T-helper 1 cell (primary cell): ENCODE measurements around the gene S100PBP.
"Not testable (repeated sequence)": the region's sequence is repeated elsewhere in the genome, so short reads cannot be mapped to it uniquely, and the experiment has no call there.

ENCODE experiments used
- DNase-seq, 5 donors: peaks; one replicate each; pipeline ENCODE4 v3.0.0-alpha.2; 2012 to 2020

Gene S100PBP

GRCh38 chr1:32786856-32787255 lies 30.6 kb upstream of the S100PBP start:
- DNase-seq: peak in 1 of 5 donors; percentile 27

DNA sequence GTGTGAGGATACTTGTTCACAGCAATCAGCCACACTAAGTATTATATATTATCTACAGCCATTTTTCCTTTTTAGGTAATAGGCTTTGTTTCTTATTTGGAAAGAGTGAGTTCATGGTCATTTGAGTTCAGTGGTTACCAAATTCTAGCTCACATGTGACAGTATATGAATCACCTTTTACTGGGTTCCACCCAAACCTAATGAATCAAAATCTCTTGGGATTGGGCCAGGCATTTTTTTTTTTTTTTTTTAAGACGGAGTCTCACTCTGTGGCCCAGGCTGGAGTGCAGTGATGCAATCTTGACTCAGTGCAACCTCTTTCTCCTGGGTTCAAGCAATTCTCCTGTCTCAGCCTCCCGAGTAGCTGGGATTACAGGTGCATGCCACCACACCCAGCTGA lies 28.1 kb upstream of the S100PBP start:
- DNase-seq: not testable (repeated sequence)

DNA sequence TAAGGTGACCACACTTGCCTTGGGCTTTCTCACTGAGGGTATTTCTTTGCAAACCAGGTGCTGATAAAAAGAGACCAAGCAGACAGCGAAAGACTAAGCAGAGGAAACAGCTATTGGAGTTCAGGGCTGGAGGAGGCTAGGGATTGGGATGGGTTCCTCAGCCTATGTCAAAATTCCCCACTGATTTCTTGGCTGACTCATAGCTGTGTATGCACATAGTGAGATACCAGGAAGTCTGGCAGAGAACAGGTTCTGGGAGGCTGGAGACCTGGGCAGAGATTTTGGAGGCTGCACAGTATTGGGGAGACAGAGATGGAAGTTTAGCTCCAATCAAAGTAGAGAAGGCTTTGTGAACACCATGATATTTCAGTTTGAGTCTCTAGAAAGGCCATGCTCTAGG lies 25.6 kb upstream of the S100PBP start:
- DNase-seq: no peak

- DNase-seq: not testable (repeated sequence)
Observed at GRCh38 chr1:32795763-32796162, 21.7 kb upstream of the S100PBP start.

DNA sequence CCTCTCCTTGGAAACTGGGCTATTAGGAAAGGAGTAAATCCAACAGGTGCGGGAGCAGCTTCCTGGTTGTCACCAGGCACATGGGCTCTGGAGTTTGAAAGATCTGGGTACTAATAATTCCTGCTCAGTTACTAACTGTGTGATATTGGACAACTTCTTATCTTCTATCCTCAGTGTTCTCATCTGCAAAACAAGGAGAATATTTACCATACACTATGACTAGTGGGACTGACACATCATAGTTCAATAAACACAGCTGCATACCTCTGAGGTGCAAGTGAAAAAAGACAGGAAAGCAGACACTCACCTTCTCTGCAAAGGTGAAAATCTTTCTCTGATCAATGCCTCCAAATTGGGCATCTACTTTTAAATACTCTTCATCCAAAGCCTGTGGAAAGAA lies 20.0 kb upstream of the S100PBP start:
- no peak for DNase-seq

DNA sequence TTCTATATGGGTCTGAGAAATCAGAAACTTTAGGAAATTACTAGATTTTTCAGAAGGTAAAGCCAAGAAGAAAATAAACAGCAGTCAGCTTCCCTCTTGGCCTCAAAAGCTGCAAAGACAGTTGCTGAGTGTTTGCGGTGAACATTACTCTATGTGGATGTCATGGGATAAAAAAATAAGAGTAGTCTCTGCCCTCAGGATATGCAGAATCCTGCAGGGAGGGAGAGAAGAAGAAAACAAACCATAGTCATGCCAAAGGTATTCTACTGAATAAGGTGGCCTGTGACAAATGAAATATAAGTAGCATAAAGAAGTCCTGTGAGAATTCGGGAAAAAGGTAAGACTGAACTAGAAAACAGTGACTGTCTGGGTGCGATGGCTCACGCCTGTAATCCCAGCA lies 19.3 kb upstream of the S100PBP start:
- DNase-seq: no peak

DNA sequence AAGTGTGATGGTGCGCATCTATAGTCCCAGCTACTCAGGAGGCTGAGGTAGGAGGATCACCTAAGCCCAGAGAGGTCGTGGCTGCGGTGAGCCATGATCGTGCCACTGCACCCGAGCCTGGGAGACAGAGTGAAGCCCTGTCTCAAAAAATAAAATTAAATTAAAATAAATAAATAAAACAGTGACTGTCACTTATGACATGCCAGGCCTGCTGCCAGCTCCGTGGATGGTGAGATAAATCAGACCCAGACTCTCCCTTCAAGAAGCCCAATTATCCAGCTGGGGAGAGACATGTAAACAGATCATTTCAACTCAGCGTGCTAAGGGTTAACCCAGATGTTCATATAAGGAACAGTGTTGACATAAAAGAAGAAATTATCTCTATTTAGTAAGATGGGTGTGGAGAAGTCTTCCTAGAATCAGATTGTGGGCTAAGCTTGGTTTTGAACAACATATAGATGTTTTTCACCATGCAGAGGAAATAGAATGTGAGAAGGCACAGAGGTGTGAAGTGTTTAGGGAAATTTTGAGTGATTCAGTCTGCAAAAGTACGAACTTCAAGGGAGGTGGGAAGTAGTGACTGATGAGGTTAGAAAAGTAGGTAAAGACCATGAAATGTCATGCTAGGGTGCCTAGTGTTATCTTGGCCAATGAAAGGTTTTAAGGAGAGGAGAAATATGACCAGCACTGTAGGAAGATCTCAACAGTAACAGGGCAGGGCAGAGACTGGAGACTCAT lies 18.6 kb upstream of the S100PBP start:
- DNase-seq: peak in 1 of 5 donors; percentile 83

GRCh38 chr1:32801096-32801715 lies 16.2 kb upstream of the S100PBP start:
- DNase-seq: peak in 3 of 5 donors; percentile 18 to 55 (median 28)

GRCh38 chr1:32804460-32804859 lies 13.0 kb upstream of the S100PBP start:
- DNase-seq: not testable (repeated sequence)

DNA sequence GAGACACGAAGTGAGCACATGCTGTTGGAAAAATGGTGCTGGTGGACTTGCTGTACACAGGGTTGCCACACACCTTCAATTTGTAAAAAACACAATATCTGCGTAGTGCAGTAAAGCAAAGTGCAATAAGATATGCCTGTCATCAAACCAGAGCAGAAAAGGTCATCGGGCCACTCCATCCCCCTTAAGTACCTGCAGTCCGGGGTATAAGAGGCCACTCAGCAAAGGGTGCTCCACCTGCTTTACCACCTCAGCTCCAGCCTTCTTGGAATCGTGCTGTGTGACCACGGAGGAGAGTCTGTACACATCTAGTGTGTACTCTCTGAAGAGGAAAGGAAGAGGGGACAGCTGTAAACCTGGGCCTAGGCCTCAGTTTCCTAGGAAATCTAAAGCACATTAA lies 11.2 kb upstream of the S100PBP start:
- DNase-seq: no peak

DNA sequence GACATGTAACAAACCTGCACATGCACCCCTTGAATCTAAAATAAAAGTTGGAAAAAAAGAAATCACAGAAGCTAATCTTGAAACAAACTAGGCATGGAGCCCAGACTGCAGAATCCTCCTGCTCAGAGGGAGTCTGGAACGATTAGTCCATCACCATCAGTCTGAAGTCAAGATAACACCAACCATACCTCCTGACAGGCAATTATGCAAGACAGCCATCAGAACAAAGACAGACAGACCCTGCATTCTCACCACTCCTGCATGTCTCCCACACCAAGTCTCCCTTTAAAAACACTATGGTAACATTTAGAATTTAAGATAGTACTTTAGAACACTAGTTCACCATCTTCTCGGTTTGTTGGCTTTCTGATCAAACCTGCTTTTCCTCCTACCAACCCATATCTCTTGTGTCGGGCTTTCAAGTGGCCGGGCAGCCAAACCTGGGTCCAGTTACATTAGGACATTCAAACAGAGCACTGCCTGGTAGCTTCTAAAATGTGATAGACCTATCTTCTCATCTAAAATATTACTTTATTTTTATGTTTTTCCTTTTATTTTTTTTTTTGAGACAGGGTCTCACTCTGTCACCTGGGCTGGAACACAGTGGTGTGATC lies 10.4 kb upstream of the S100PBP start:
- no peak for DNase-seq

- no peak for DNase-seq
Observed at GRCh38 chr1:32808580-32808979, 8.9 kb upstream of the S100PBP start.

GRCh38 chr1:32810358-32810757 lies 7.1 kb upstream of the S100PBP start:
- no peak for DNase-seq

DNA sequence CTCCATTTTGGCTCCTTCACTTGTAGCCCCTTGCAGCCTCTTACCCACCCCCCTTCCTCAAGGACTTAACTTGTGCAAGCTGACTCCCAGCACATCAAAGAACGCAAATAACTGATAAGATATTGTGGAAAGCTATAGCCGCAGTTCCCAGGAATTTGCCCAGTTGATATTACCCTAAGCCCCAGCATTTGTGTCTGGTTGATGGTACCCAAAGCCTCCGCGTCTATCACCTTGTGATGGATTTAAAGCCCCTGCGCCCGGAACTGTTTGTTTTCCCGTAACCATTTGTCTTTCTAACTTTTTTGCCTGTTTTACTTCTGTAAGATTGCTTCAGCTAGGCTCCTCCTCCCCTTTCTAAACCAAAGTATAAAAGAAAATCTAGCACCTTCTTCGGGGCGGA lies 6.2 kb upstream of the S100PBP start:
- no peak for DNase-seq

DNA sequence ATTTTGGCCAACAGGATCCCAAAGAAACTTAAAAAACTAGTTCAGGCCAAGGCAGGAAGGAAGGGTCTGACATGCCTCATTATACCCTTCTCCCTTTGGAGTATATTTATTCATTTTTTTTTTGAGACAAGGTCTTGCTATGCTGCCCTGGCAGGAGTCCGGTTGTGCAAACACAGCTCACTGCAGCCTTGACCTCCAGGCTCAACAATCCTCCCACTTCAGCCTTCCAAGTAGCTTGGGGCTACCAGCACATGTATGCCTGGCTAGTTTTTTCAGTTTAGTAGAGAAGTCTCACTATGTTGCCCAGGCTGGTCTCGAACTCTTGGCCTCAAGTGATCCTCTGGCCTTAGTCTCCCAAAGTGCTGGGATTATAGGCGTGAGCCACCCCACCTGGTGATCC lies 5.5 kb upstream of the S100PBP start:
- no peak for DNase-seq

- no peak for DNase-seq
Observed at GRCh38 chr1:32813941-32814739, 3.3 kb upstream of the S100PBP start.

DNA sequence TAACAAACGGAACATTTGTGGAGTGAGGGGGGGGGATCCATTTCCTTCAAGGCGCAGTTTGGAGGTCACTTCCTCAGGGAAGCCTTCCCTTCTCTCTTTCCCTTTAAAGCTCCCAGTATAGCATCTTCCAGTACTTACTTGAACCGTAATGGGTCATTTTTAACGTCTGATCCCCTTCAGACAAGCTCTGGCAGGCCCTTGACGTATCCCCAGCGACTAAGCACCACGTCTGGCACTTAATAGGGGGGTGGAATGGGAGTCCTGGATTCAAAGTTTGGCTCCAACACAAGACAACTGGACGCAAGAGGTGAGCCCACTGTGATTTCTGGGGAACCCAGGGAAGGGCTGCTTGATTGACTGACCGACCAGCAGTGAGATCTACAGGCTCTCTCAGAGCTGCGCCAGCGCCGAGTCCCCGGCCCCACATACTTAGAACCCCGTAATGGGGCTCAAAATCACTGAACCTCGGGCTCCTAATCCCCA lies 736 bp upstream of the S100PBP start:
- no peak for DNase-seq

DNA sequence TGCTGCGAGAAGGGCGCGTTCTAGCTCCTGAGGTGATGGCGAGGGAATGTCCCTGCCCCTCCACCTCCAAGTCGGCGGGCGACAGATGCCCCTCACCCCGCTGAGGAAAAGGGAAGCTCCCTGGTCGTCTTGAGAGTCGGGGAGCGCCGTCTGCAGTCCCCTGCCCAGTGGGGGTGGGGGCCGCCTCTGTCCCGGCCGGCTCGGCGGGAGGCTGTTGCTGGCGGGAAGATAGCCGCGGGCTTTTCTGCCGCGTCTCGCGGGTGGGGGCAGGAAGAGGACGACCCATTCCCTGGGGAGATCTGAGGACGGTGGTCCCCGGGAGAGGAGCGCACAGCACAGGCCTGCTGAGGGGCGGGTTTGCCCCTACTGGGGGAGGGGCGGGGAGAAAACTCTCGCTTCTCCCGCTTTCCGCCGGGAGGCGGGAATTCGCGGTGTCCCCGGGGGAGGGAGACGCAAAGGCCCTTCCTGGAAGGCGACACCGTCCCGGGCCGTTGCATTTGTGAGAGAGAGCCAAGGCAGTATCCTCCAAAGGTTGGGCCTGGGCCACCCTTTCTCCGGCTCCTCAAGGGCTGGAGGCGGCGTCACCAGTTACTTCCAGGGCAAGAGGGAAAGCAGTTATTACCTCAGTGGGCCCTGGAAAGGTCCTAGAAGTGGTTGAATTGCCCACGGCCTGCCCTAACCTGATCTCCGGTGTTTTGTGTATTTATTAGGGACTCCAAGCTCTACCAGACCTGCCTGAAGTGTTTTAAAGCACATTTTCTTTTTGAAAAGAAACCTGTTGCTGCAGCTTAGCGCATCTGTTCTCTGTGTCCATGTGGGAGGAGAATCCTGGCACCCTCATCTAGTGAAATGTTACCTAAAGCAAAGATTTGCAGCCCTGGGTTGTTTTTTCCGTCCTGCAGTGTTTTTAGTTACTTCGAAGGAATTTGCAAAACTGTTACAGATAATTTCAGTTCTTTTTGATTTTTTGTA lies 648 bp downstream of the S100PBP start:
- peak in 3 of 5 donors; percentile 10 to 40 (median 26) for DNase-seq

GRCh38 chr1:32818804-32819541 lies 1.5 kb downstream of the S100PBP start:
- peak in 1 of 5 donors; percentile 67 for DNase-seq

GRCh38 chr1:32825181-32825580 lies 7.7 kb downstream of the S100PBP start:
- no peak for DNase-seq

DNA sequence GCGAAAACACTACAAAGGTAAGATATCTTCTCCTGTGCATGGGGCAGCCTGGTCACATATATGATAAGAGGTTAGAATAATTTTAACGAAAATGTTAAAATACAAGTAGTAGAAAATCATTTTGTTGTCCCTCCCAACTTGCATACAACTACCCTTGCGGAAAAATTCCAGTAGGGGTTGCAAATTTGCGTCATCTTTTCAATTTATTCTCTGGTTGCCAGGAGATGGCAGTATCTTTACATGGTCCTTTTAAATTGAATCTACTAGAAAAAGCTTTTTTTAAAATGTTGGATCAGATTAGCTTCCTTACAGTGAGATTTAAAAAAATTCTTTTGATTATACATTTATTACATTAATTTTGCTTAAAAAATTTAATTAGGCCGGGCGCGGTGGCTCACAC lies 10.9 kb downstream of the S100PBP start:
- DNase-seq: no peak
